Measurements from ENCODE around the gene USP22.

Gene USP22

GRCh38 chr17:21020622-21021021 lies 22.2 kb downstream of the USP22 start:
- DNase-seq (ENCODE audit: low read depth in 2 of 2), result no peak

- DNase-seq (ENCODE audit: low read depth in 2 of 2), result no peak
Measured at GRCh38 chr17:21019976-21020586, 22.7 kb downstream of the USP22 start.

GRCh38 chr17:21018894-21019293 lies 23.9 kb downstream of the USP22 start:
- DNase-seq (ENCODE audit: low read depth in 2 of 2), result no peak

- DNase-seq (ENCODE audit: low read depth in 2 of 2), result no peak
Measured at GRCh38 chr17:21017861-21018260, 24.9 kb downstream of the USP22 start.

- no peak for DNase-seq (ENCODE audit: low read depth in 2 of 2)
Measured at GRCh38 chr17:21017256-21017655, 25.6 kb downstream of the USP22 start.

GRCh38 chr17:21016826-21017225 lies 26.0 kb downstream of the USP22 start:
- DNase-seq (ENCODE audit: low read depth in 2 of 2), result no peak

GRCh38 chr17:21015564-21015963 lies 27.2 kb downstream of the USP22 start:
- no peak for DNase-seq (ENCODE audit: low read depth in 2 of 2)

GRCh38 chr17:21014498-21014897 lies 28.3 kb downstream of the USP22 start:
- no peak for DNase-seq (ENCODE audit: low read depth in 2 of 2)

GRCh38 chr17:21013983-21014382 lies 28.8 kb downstream of the USP22 start:
- no peak for DNase-seq (ENCODE audit: low read depth in 2 of 2)

GRCh38 chr17:21012736-21013135 lies 30.1 kb downstream of the USP22 start:
- DNase-seq (ENCODE audit: low read depth in 2 of 2), result no peak

GRCh38 chr17:21010705-21011596 lies 31.9 kb downstream of the USP22 start:
- DNase-seq (ENCODE audit: low read depth in 2 of 2), result no peak

- no peak for DNase-seq (ENCODE audit: low read depth in 2 of 2)
Measured at GRCh38 chr17:21008992-21009671, 33.7 kb downstream of the USP22 start.

- DNase-seq (ENCODE audit: low read depth in 2 of 2), result no peak
Measured at GRCh38 chr17:21008160-21008915, 34.5 kb downstream of the USP22 start.

- DNase-seq (ENCODE audit: low read depth in 2 of 2), result no peak
Measured at GRCh38 chr17:21007646-21008045, 35.2 kb downstream of the USP22 start.

- no peak for DNase-seq (ENCODE audit: low read depth in 2 of 2)
Measured at GRCh38 chr17:21005803-21006202, 37.0 kb downstream of the USP22 start.

- no peak for DNase-seq (ENCODE audit: low read depth in 2 of 2)
Measured at GRCh38 chr17:21005367-21005766, 37.4 kb downstream of the USP22 start.

- no peak for DNase-seq (ENCODE audit: low read depth in 2 of 2)
Measured at GRCh38 chr17:21004016-21004930, 38.5 kb downstream of the USP22 start.

GRCh38 chr17:21003007-21003621 lies 39.7 kb downstream of the USP22 start:
- no peak for DNase-seq (ENCODE audit: low read depth in 2 of 2)

- DNase-seq (ENCODE audit: low read depth in 2 of 2), result no peak
Measured at GRCh38 chr17:21002309-21003006, 40.4 kb downstream of the USP22 start.

- no peak for DNase-seq (ENCODE audit: low read depth in 2 of 2)
Measured at GRCh38 chr17:21001813-21002221, 41.0 kb downstream of the USP22 start.

Data from stimulated activated CD4-positive, alpha-beta T cell treated with anti-CD3 and anti-CD28 coated beads, Interleukin-1b, Interleukin-23, amount 100 ng/mL, for 1 hour (primary cell).